GM23338 (cell line): ENCODE data around the gene KCNJ4. TPM values are rescaled to one million over a fixed set of nuclear protein-coding genes. Genes with fewer than 3 reads are reported as not detected.

Experiments
- ATAC-seq: fragments of 200-7000 bp; cut with Tn5 transposase; 3 replicates; pipeline ENCODE4 v1.9.1; 2020
- DNase-seq: peaks from one replicate; pipeline ENCODE4 v3.0.0-alpha.2; 2015; ENCODE audit warnings: low spot score
- H2AFZ ChIP-seq: fragments of 200-600 bp; sonication (generic); 2 replicates; pipeline ENCODE4 v1.8.0; 2016; ENCODE audit warnings: antibody characterized with exemption, mild to moderate bottlenecking, moderate library complexity
- H3F3A ChIP-seq: fragments of 200-600 bp; sonication (generic); replicated peaks from 2 replicates; pipeline ENCODE4 v1.8.0; 2017; ENCODE audit warnings: antibody characterized with exemption, mixed run types, low read depth
- H3K27ac ChIP-seq: fragments of 200-600 bp; sonication (generic); 2 replicates; pipeline ENCODE4 v1.6.1; 2016; ENCODE audit warnings: low read depth
- H3K27me3 ChIP-seq: fragments of 200-600 bp; sonication (generic); 2 replicates; pipeline ENCODE4 v1.8.0; 2016; ENCODE audit warnings: mild to moderate bottlenecking, mixed run types, moderate library complexity; ENCODE audit not compliant: insufficient read depth
- H3K36me3 ChIP-seq: fragments of 200-600 bp; sonication (generic); 2 replicates; pipeline ENCODE4 v1.8.0; 2016; ENCODE audit warnings: mild to moderate bottlenecking; ENCODE audit not compliant: insufficient read depth
- H3K4me1 ChIP-seq: fragments of 200-600 bp; sonication (generic); 2 replicates; pipeline ENCODE4 v1.8.0; 2016; ENCODE audit warnings: mild to moderate bottlenecking, moderate library complexity; ENCODE audit not compliant: insufficient read depth
- H3K4me2 ChIP-seq: fragments of 200-600 bp; sonication (generic); 2 replicates; pipeline ENCODE4 v1.7.1; 2017; ENCODE audit warnings: mixed run types
- H3K4me3 ChIP-seq: fragments of 200-600 bp; sonication (generic); 2 replicates; pipeline ENCODE4 v1.6.1; 2016; ENCODE audit warnings: mixed run types
- H3K79me2 ChIP-seq: fragments of 200-600 bp; sonication (generic); replicated peaks from 2 replicates; pipeline ENCODE4 v1.8.0; 2017; ENCODE audit warnings: mild to moderate bottlenecking; ENCODE audit not compliant: insufficient read depth
- H3K9me2 ChIP-seq: fragments of 200-600 bp; sonication (generic); 2 replicates; pipeline ENCODE4 v1.8.0; 2017; ENCODE audit not compliant: insufficient read depth
- H4K20me1 ChIP-seq: fragments of 200-600 bp; sonication (generic); replicated peaks from 2 replicates; pipeline ENCODE4 v1.8.0; 2017; ENCODE audit warnings: mild to moderate bottlenecking; ENCODE audit not compliant: insufficient read depth
- H3K27ac Mint-ChIP-seq: 2 replicates; pipeline ENCODE4 v1.8.0; 2020; ENCODE audit warnings: inconsistent platforms, mild to moderate bottlenecking, moderate library complexity, mixed read lengths
- H3K27me3 Mint-ChIP-seq: 3 replicates; pipeline ENCODE4 v1.8.0; 2022; ENCODE audit warnings: low read depth, mild to moderate bottlenecking, moderate library complexity, mixed read lengths, inconsistent platforms; ENCODE audit not compliant: insufficient read depth, poor library complexity
- H3K36me3 Mint-ChIP-seq: 3 replicates; pipeline ENCODE4 v1.8.0; 2021; ENCODE audit warnings: low read depth, mild to moderate bottlenecking, inconsistent platforms, moderate library complexity, mixed read lengths
- H3K4me1 Mint-ChIP-seq: 3 replicates; pipeline ENCODE4 v1.8.0; 2020; ENCODE audit warnings: mild to moderate bottlenecking, inconsistent platforms, mixed read lengths
- H3K4me3 Mint-ChIP-seq: 3 replicates; pipeline ENCODE4 v1.8.0; 2021; ENCODE audit warnings: moderate library complexity, mild to moderate bottlenecking, inconsistent platforms, mixed read lengths
- H3K9me3 Mint-ChIP-seq: 3 replicates; pipeline ENCODE4 v1.8.0; 2020; ENCODE audit warnings: moderate library complexity, mild to moderate bottlenecking, inconsistent platforms, mixed read lengths
- CREB1 ChIP-seq: fragments of 250-450 bp; sonication (Bioruptor Pico); IDR thresholded peaks from 2 replicates; pipeline ENCODE4 v1.5.0; 2020; ENCODE audit warnings: low read depth, mild to moderate bottlenecking, moderate library complexity
- EZH2 ChIP-seq: fragments of 200-600 bp; sonication (generic); IDR thresholded peaks from one replicate; pipeline ENCODE4 v1.8.0; 2017; ENCODE audit warnings: antibody characterized with exemption, mild to moderate bottlenecking, low read depth; ENCODE audit not compliant: unreplicated experiment
- EZH2phosphoT487 ChIP-seq: fragments of 200-600 bp; sonication (generic); IDR thresholded peaks from one replicate; pipeline ENCODE4 v1.8.1; 2018; ENCODE audit warnings: antibody characterized with exemption; ENCODE audit not compliant: unreplicated experiment
- STAT1 ChIP-seq: IDR thresholded peaks from one replicate; pipeline ENCODE4 v1.6.1; 2016; ENCODE audit warnings: antibody characterized with exemption; ENCODE audit not compliant: unreplicated experiment
- ZNF331 ChIP-seq: fragments of 250-450 bp; sonication (Bioruptor Pico); IDR thresholded peaks from 2 replicates; pipeline ENCODE4 v1.5.0; 2020; ENCODE audit warnings: low read depth, mild to moderate bottlenecking, moderate library complexity
- polyA plus RNA-seq: library from polyadenylated mRNA; unstranded; fragments of >200 nt; fragmentation: Nextera tagmentation; extraction: Ambion mirVana; gene quantifications from 2 replicates; pipeline ENCODE4 v1.2.1, GENCODE V29; 2016
- total RNA-seq: library from RNA; depleted of rRNA; stranded (reverse); fragments of >200 nt; shearing (Covaris generic); gene quantifications from 2 replicates; pipeline ENCODE4 v1.2.3, GENCODE V29; 2014
- TF ChIP-seq, protein P1 (sequence below), 2 experiments: fragments of 200-600 bp in 1 of 2; sonication (generic) in 1 of 2; conservative IDR thresholded peaks; 2 replicates each; pipeline versions ENCODE4 v1.5.1 to v1.6.1; 2016 to 2017; ENCODE audit warnings: antibody characterized with exemption in 2 of 2, low read depth in 2 of 2, mild to moderate bottlenecking in 2 of 2, moderate library complexity in 1 of 2
- TF ChIP-seq, protein P2 (sequence below): IDR thresholded peaks from 2 replicates; pipeline ENCODE4 v1.6.1; 2016; ENCODE audit warnings: antibody characterized with exemption
- TF ChIP-seq, protein P3 (sequence below): fragments of 250-450 bp; sonication (Bioruptor Pico); IDR thresholded peaks from 2 replicates; pipeline ENCODE4 v1.5.0; 2020; ENCODE audit warnings: mild to moderate bottlenecking, moderate library complexity

Gene KCNJ4
- total and polyA plus RNA-seq, 2 experiments from 2014 or later: 0.23 to 1.3 TPM

DNA sequence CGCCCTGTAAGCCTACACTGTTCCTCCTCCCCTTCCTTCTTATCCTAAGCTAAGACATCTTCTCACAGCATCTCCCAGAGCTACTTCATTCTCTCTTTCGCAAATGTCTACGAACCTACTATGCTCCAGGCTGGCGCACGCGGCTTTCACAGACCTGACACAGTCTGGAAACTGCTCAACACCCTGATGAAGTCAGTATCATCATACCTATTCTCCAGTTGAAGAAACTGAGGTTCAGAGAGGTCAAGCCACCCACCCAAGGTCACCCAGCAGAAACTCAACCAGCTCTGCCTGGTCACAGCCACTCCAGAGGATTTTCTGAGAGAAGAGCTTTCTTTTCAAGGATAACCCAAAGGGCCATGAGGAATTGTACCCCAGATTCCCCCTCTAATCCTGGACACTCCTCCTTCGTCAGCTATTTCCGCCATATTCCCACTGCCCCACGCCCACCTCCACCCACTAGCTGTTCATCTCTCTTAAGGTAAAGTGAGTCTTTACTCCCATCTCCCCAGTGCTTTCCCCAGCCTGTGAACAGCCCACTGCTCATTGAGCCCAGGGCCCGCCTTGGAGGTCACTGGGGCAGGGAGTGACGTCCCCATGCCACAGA is 1.8 kb downstream of the KCNJ4 start:
- peaks cover 12% of the 10 kb centered on the region; the same call in 1 of the 2 replicates for H3F3A ChIP-seq
- Mint-ChIP-seq H3K4me1 (peaks cover 33% of the 10 kb centered on the region), H3K9me3 (peaks cover 4% of the 10 kb centered on the region; the same call in 1 of the 3 replicates), H3K4me3 (peak overlapping the region; percentile 17; the same call in 1 of the 3 replicates), H3K27me3 (peaks cover 49% of the 10 kb centered on the region), H3K27ac (no peak overlapping the region), H3K36me3 (no peaks in the 10 kb centered on the region; the same call in 2 of the 3 replicates)
- H3K36me3 ChIP-seq: no peaks in the 10 kb centered on the region
- no peak overlapping the region for H3K27ac ChIP-seq
- no peak overlapping the region for H3K4me2 ChIP-seq
- H4K20me1 ChIP-seq: no peaks in the 10 kb centered on the region; the same call in 1 of the 2 replicates
- peaks cover 54% of the 10 kb centered on the region for H3K27me3 ChIP-seq
- ATAC-seq (no peak), DNase-seq (no peak)
- no peak overlapping the region for H2AFZ ChIP-seq
- H3K4me1 ChIP-seq: peaks cover 8% of the 10 kb centered on the region; the same call in 1 of the 2 replicates
- TF ChIP-seq EZH2phosphoT487 (no peak), ZNF331 (CRISPR knock-in tag) (no peak), CREB1 (CRISPR knock-in tag) (no peak), EZH2 (no peak), STAT1 (no peak)
- TF ChIP-seq, protein P1, sequence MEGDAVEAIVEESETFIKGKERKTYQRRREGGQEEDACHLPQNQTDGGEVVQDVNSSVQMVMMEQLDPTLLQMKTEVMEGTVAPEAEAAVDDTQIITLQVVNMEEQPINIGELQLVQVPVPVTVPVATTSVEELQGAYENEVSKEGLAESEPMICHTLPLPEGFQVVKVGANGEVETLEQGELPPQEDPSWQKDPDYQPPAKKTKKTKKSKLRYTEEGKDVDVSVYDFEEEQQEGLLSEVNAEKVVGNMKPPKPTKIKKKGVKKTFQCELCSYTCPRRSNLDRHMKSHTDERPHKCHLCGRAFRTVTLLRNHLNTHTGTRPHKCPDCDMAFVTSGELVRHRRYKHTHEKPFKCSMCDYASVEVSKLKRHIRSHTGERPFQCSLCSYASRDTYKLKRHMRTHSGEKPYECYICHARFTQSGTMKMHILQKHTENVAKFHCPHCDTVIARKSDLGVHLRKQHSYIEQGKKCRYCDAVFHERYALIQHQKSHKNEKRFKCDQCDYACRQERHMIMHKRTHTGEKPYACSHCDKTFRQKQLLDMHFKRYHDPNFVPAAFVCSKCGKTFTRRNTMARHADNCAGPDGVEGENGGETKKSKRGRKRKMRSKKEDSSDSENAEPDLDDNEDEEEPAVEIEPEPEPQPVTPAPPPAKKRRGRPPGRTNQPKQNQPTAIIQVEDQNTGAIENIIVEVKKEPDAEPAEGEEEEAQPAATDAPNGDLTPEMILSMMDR (conservative IDR thresholded peaks at IDR 0.05; ENCODE audit: low read depth in 2 of 2): no peak
- TF ChIP-seq, protein P2, sequence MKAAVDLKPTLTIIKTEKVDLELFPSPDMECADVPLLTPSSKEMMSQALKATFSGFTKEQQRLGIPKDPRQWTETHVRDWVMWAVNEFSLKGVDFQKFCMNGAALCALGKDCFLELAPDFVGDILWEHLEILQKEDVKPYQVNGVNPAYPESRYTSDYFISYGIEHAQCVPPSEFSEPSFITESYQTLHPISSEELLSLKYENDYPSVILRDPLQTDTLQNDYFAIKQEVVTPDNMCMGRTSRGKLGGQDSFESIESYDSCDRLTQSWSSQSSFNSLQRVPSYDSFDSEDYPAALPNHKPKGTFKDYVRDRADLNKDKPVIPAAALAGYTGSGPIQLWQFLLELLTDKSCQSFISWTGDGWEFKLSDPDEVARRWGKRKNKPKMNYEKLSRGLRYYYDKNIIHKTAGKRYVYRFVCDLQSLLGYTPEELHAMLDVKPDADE: no peak
- no peaks in the 10 kb centered on the region for H3K79me2 ChIP-seq
- H3K9me2 ChIP-seq: no peaks in the 10 kb centered on the region
- H3K4me3 ChIP-seq: no peak overlapping the region

DNA sequence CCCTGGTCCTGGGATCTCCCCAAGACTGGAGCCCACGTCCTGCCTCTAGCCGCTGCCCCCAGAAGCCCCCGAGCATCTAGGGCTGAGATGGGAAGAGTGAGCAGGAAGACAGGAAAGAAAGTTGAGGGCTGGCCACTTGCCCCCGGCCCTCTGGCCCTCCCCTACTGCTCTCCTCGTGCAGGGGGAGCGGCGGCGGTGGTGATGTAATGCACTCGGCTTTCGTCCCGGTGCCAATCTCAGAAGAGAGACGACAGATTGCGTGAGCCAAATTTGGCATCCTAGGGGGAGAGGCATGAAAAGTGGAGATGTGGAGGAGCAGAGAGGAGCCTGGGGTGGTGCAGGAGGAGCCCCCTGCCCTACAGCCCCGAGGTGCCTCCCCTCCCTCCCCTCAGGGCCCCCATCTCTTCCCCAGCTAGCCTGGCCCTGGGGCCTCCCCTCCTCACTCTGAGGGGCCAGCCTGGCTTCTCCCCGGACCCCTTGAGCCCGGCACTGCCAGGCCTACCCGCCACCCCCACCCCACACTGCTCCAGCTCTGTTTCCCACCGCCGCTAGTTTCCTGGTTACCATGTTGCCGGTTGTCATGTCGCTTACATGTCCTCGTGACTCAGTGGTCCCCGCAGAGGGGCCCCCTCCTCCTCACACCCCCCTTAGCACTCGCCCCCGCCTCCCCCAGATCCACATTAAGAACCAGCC is 2.5 kb downstream of the KCNJ4 start:
- peaks cover 48% of the 10 kb centered on the region for H3K27me3 Mint-ChIP-seq
- TF ChIP-seq, protein P3, sequence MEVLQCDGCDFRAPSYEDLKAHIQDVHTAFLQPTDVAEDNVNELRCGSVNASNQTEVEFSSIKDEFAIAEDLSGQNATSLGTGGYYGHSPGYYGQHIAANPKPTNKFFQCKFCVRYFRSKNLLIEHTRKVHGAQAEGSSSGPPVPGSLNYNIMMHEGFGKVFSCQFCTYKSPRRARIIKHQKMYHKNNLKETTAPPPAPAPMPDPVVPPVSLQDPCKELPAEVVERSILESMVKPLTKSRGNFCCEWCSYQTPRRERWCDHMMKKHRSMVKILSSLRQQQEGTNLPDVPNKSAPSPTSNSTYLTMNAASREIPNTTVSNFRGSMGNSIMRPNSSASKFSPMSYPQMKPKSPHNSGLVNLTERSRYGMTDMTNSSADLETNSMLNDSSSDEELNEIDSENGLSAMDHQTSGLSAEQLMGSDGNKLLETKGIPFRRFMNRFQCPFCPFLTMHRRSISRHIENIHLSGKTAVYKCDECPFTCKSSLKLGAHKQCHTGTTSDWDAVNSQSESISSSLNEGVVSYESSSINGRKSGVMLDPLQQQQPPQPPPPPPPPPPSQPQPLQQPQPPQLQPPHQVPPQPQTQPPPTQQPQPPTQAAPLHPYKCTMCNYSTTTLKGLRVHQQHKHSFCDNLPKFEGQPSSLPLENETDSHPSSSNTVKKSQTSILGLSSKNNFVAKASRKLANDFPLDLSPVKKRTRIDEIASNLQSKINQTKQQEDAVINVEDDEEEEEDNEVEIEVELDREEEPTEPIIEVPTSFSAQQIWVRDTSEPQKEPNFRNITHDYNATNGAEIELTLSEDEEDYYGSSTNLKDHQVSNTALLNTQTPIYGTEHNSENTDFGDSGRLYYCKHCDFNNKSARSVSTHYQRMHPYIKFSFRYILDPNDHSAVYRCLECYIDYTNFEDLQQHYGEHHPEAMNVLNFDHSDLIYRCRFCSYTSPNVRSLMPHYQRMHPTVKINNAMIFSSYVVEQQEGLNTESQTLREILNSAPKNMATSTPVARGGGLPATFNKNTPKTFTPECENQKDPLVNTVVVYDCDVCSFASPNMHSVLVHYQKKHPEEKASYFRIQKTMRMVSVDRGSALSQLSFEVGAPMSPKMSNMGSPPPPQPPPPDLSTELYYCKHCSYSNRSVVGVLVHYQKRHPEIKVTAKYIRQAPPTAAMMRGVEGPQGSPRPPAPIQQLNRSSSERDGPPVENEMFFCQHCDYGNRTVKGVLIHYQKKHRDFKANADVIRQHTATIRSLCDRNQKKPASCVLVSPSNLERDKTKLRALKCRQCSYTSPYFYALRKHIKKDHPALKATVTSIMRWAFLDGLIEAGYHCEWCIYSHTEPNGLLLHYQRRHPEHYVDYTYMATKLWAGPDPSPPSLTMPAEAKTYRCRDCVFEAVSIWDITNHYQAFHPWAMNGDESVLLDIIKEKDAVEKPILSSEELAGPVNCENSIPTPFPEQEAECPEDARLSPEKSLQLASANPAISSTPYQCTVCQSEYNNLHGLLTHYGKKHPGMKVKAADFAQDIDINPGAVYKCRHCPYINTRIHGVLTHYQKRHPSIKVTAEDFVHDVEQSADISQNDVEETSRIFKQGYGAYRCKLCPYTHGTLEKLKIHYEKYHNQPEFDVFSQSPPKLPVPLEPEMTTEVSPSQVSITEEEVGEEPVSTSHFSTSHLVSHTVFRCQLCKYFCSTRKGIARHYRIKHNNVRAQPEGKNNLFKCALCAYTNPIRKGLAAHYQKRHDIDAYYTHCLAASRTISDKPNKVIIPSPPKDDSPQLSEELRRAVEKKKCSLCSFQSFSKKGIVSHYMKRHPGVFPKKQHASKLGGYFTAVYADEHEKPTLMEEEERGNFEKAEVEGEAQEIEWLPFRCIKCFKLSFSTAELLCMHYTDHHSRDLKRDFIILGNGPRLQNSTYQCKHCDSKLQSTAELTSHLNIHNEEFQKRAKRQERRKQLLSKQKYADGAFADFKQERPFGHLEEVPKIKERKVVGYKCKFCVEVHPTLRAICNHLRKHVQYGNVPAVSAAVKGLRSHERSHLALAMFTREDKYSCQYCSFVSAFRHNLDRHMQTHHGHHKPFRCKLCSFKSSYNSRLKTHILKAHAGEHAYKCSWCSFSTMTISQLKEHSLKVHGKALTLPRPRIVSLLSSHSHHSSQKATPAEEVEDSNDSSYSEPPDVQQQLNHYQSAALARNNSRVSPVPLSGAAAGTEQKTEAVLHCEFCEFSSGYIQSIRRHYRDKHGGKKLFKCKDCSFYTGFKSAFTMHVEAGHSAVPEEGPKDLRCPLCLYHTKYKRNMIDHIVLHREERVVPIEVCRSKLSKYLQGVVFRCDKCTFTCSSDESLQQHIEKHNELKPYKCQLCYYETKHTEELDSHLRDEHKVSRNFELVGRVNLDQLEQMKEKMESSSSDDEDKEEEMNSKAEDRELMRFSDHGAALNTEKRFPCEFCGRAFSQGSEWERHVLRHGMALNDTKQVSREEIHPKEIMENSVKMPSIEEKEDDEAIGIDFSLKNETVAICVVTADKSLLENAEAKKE: no peak
- TF ChIP-seq EZH2phosphoT487: no peak

More for the DNA sequence above, 2.5 kb downstream of the KCNJ4 start:
- Mint-ChIP-seq H3K27ac (no peak overlapping the region), H3K36me3 (no peaks in the 10 kb centered on the region; the same call in 2 of the 3 replicates), H3K4me3 (no peak overlapping the region; the same call in 2 of the 3 replicates), H3K9me3 (peaks cover 4% of the 10 kb centered on the region; the same call in 1 of the 3 replicates), H3K4me1 (peaks cover 33% of the 10 kb centered on the region)
- H3K4me1 ChIP-seq: peaks cover 8% of the 10 kb centered on the region; the same call in 1 of the 2 replicates
- H3K27me3 ChIP-seq: peaks cover 50% of the 10 kb centered on the region
- peak; percentile 46 for DNase-seq
- H2AFZ ChIP-seq: no peak overlapping the region
- H3K79me2 ChIP-seq: no peaks in the 10 kb centered on the region
- ATAC-seq: no peak; the same call in 2 of the 3 replicates
- H3K4me2 ChIP-seq: no peak overlapping the region
- H3K27ac ChIP-seq: no peak overlapping the region
- H3K4me3 ChIP-seq: no peak overlapping the region
- no peaks in the 10 kb centered on the region for H3K9me2 ChIP-seq
- H3K36me3 ChIP-seq: no peaks in the 10 kb centered on the region
- H4K20me1 ChIP-seq: no peaks in the 10 kb centered on the region; the same call in 1 of the 2 replicates
- H3F3A ChIP-seq: peaks cover 11% of the 10 kb centered on the region; the same call in 1 of the 2 replicates
